Hematopoietic multipotent progenitor cell treated with erythropoietin and hydrocortisone succinate and interleukin-3 and kit ligand, for 15 days (in vitro differentiated cells): ENCODE measurements around the gene PHKG1.
A peak's percentile ranks its signal among the peaks of the same experiment; 100 is the strongest.
"Not testable (repeated sequence)": the region's sequence is repeated elsewhere in the genome, so short reads cannot be mapped to it uniquely, and the experiment has no call there.

ENCODE experiments used
- DNase-seq: peaks from one replicate; pipeline ENCODE4 v3.0.0-alpha.2; 2015; ENCODE audit warnings: low spot score

PHKG1 gene

GRCh38 chr7:56092789-56093531 is at the start of gene PHKG1:
Gene PHKG1 (minus strand): TSS chr7:56092952. CDS start chr7:56088941, 4,011 bp downstream.
- DNase-seq = no peak

- DNase-seq = not testable (repeated sequence)
Observed at GRCh38 chr7:56131062-56131461, 38.3 kb upstream of the PHKG1 start.

- DNase-seq = no peak
Observed at GRCh38 chr7:56127241-56127975, 34.7 kb upstream of the PHKG1 start.

GRCh38 chr7:56125831-56126230 is 33.1 kb upstream of the PHKG1 start:
- no peak for DNase-seq

- DNase-seq = no peak
Observed at GRCh38 chr7:56124981-56125380, 32.2 kb upstream of the PHKG1 start.

GRCh38 chr7:56121440-56121839 is 28.7 kb upstream of the PHKG1 start:
- no peak for DNase-seq

GRCh38 chr7:56115852-56116538 is 23.2 kb upstream of the PHKG1 start, which contains the start of gene NUPR2:
Gene NUPR2 (minus strand): TSS chr7:56116417. CDS start chr7:56116314, 103 bp downstream.
- DNase-seq = no peak

GRCh38 chr7:56112244-56112643 is 19.5 kb upstream of the PHKG1 start:
- not testable (repeated sequence) for DNase-seq

- no peak for DNase-seq
Observed at GRCh38 chr7:56110611-56111010, 17.9 kb upstream of the PHKG1 start.

GRCh38 chr7:56107954-56108258 is 15.2 kb upstream of the PHKG1 start:
- no peak for DNase-seq

- peak; percentile 97 for DNase-seq
Observed at GRCh38 chr7:56106108-56107073, 13.6 kb upstream of the PHKG1 start, which contains the start of gene CHCHD2. Gene CHCHD2 (minus strand): TSS chr7:56106476. CDS start chr7:56106413, 63 bp downstream.

- DNase-seq = peak; percentile 48
Observed at GRCh38 chr7:56105508-56105907, 12.8 kb upstream of the PHKG1 start.

GRCh38 chr7:56104138-56104537 is 11.4 kb upstream of the PHKG1 start:
- not testable (repeated sequence) for DNase-seq

- no peak for DNase-seq
Observed at GRCh38 chr7:56099653-56100052, 6.9 kb upstream of the PHKG1 start.

- DNase-seq = not testable (repeated sequence)
Observed at GRCh38 chr7:56098187-56099008, 5.6 kb upstream of the PHKG1 start.

- DNase-seq = peak; percentile 61
Observed at GRCh38 chr7:56097700-56098099, 4.9 kb upstream of the PHKG1 start.

GRCh38 chr7:56092388-56092787 is 364 bp downstream of the PHKG1 start:
- not testable (repeated sequence) for DNase-seq

GRCh38 chr7:56091591-56091990 is 1.2 kb downstream of the PHKG1 start:
- no peak for DNase-seq

GRCh38 chr7:56087445-56087844 is 5.3 kb downstream of the PHKG1 start:
- DNase-seq = no peak

GRCh38 chr7:56086761-56087160 is 6.0 kb downstream of the PHKG1 start:
- no peak for DNase-seq
